Smooth muscle cell (in vitro differentiated cells): ENCODE results near the gene TRIM32. TPM values are rescaled to one million over a fixed set of nuclear protein-coding genes. Genes with fewer than 3 reads are reported as not detected.

Experiments
- DNase-seq: peaks from one replicate; lab custom pipeline; 2025; ENCODE audit not compliant: unreplicated experiment; lab: John Stamatoyannopoulos, UW
- H2AFZ ChIP-seq: fragments of 200-600 bp; sonication (generic); 2 replicates; pipeline ENCODE4 v1.6.0; 2016; ENCODE audit warnings: antibody characterized with exemption, low read depth, mild to moderate bottlenecking
- H3F3A ChIP-seq: fragments of 200-600 bp; sonication (generic); 2 replicates; pipeline ENCODE4 v1.6.0; 2017; ENCODE audit warnings: antibody characterized with exemption, low read depth
- H3K27ac ChIP-seq: fragments of 200-600 bp; sonication (generic); 2 replicates; pipeline ENCODE4 v1.5.1; 2016; ENCODE audit warnings: low read depth, mild to moderate bottlenecking
- H3K27me3 ChIP-seq: fragments of 200-600 bp; sonication (generic); 2 replicates; pipeline ENCODE4 v1.6.1; 2016; ENCODE audit warnings: low read depth, mild to moderate bottlenecking
- H3K36me3 ChIP-seq: fragments of 200-600 bp; sonication (generic); 2 replicates; pipeline ENCODE4 v1.5.1; 2016; ENCODE audit warnings: low read depth
- H3K4me1 ChIP-seq: fragments of 200-600 bp; sonication (generic); 2 replicates; pipeline ENCODE4 v1.5.1; 2016; ENCODE audit warnings: low read depth
- H3K4me2 ChIP-seq: fragments of 200-600 bp; sonication (generic); 2 replicates; pipeline ENCODE4 v1.6.0; 2016; ENCODE audit warnings: mild to moderate bottlenecking
- H3K4me3 ChIP-seq: fragments of 200-600 bp; sonication (generic); 2 replicates; pipeline ENCODE4 v1.5.1; 2016; ENCODE audit warnings: mild to moderate bottlenecking
- H3K79me2 ChIP-seq: fragments of 200-600 bp; sonication (generic); 2 replicates; pipeline ENCODE4 v1.6.0; 2016; ENCODE audit warnings: low read depth, mild to moderate bottlenecking
- H3K9ac ChIP-seq: fragments of 200-600 bp; sonication (generic); 2 replicates; pipeline ENCODE4 v1.6.0; 2016; ENCODE audit warnings: low read depth
- H3K9me3 ChIP-seq: fragments of 200-600 bp; sonication (generic); replicated peaks from 2 replicates; pipeline ENCODE4 v1.5.1; 2016; ENCODE audit warnings: low read depth
- H4K20me1 ChIP-seq: fragments of 200-600 bp; sonication (generic); 2 replicates; pipeline ENCODE4 v1.6.0; 2016; ENCODE audit warnings: low read depth
- CTCF ChIP-seq: fragments of 200-600 bp; sonication (generic); IDR thresholded peaks from 2 replicates; pipeline ENCODE4 v1.5.1; 2017; ENCODE audit warnings: borderline replicate concordance, mild to moderate bottlenecking, antibody characterized with exemption; ENCODE audit not compliant: insufficient read depth, poor library complexity, severe bottlenecking
- WGBS: methylation state at CpG from one replicate; pipeline ENCODE4 v1.1.7; 2016; ENCODE audit warnings: low lambda C conversion rate; 5-methylcytosine and 5-hydroxymethylcytosine counted together
- polyA plus RNA-seq: library from polyadenylated mRNA; unstranded; fragments of >200 nt; fragmentation: Nextera tagmentation; extraction: Ambion mirVana; gene quantifications from 2 replicates; pipeline ENCODE4 v1.2.1, GENCODE V29; 2016
- total RNA-seq: library from RNA; depleted of rRNA; stranded (reverse); fragments of >200 nt; gene quantifications from 2 replicates; pipeline ENCODE4 v1.2.3, GENCODE V29; 2014

TRIM32 gene
- total and polyA plus RNA-seq, 2 experiments from 2014 or later: 21.5 to 22.7 TPM

- Histone ChIP-seq H4K20me1 (no peaks in the 10 kb centered on the region), H3K4me2 (no peak overlapping the region), H3K79me2 (no peaks in the 10 kb centered on the region), H3K4me1 (peaks cover 3% of the 10 kb centered on the region), H3K27me3 (no peaks in the 10 kb centered on the region), H3K27ac (no peak overlapping the region), H2AFZ (no peak overlapping the region), H3K36me3 (no peaks in the 10 kb centered on the region), H3F3A (peaks cover 3% of the 10 kb centered on the region), H3K9ac (no peak overlapping the region), H3K4me3 (no peak overlapping the region), H3K9me3 (no peaks in the 10 kb centered on the region)
- 83% methylated on average over 4 of the region's 4 CpGs for WGBS
- DNase-seq: no peak
- TF ChIP-seq CTCF: no peak
Measured at GRCh38 chr9:116647515-116647809, 39.6 kb upstream of the TRIM32 start.

GRCh38 chr9:116653348-116654058 lies 33.6 kb upstream of the TRIM32 start:
- no peak for TF ChIP-seq CTCF
- DNase-seq: no peak
- WGBS: 43% methylated on average over 7 of the region's 7 CpGs

GRCh38 chr9:116654059-116654355 lies 33.1 kb upstream of the TRIM32 start:
- H3K4me2 ChIP-seq: peak overlapping the region; percentile 8
- 14% methylated on average over 3 of the region's 3 CpGs for WGBS
- no peak for DNase-seq
- peak overlapping the region; percentile 4 for H2AFZ ChIP-seq
- H3K79me2 ChIP-seq: no peaks in the 10 kb centered on the region
- H3K4me3 ChIP-seq: no peak overlapping the region
- no peak for TF ChIP-seq CTCF
- H3K9me3 ChIP-seq: no peaks in the 10 kb centered on the region
- H3K27ac ChIP-seq: peak overlapping the region; percentile 67
- no peaks in the 10 kb centered on the region for H4K20me1 ChIP-seq
- H3K36me3 ChIP-seq: no peaks in the 10 kb centered on the region
- peak overlapping the region; percentile 46 for H3K9ac ChIP-seq
- H3K27me3 ChIP-seq: no peaks in the 10 kb centered on the region
- peaks cover 7% of the 10 kb centered on the region for H3F3A ChIP-seq
- H3K4me1 ChIP-seq: no peaks in the 10 kb centered on the region

More at GRCh38 chr9:116653348-116654058, 33.6 kb upstream of the TRIM32 start:
- Histone ChIP-seq H3K27ac (peak overlapping the region; percentile 67), H3K9me3 (no peaks in the 10 kb centered on the region), H2AFZ (peak overlapping the region; percentile 4), H3K4me1 (no peaks in the 10 kb centered on the region), H4K20me1 (no peaks in the 10 kb centered on the region), H3K9ac (peak overlapping the region; percentile 46), H3K79me2 (no peaks in the 10 kb centered on the region), H3F3A (peaks cover 7% of the 10 kb centered on the region), H3K4me2 (peak overlapping the region; percentile 8), H3K27me3 (no peaks in the 10 kb centered on the region), H3K4me3 (no peak overlapping the region), H3K36me3 (no peaks in the 10 kb centered on the region)

GRCh38 chr9:116656501-116656971 lies 30.6 kb upstream of the TRIM32 start:
- no peak for DNase-seq

More at GRCh38 chr9:116656501-116656971, 30.6 kb upstream of the TRIM32 start:
- Histone ChIP-seq H3K4me3 (no peak overlapping the region), H3K27me3 (no peaks in the 10 kb centered on the region), H4K20me1 (no peaks in the 10 kb centered on the region), H3K9me3 (no peaks in the 10 kb centered on the region), H3K36me3 (no peaks in the 10 kb centered on the region), H3K4me1 (no peaks in the 10 kb centered on the region), H3K9ac (no peak overlapping the region), H3K79me2 (no peaks in the 10 kb centered on the region), H3K4me2 (no peak overlapping the region), H2AFZ (no peak overlapping the region), H3F3A (peaks cover 7% of the 10 kb centered on the region), H3K27ac (no peak overlapping the region)
- 94% methylated on average over 5 of the region's 5 CpGs for WGBS
- no peak for TF ChIP-seq CTCF
